OCI-LY7 (cell line): ENCODE measurements around the gene RIMS1. TPM values are rescaled to one million over a fixed set of nuclear protein-coding genes. Genes with fewer than 3 reads are reported as not detected.

Experiments used
- BruUV-seq: library from RNA; stranded (reverse); fragments of 400-500 nt; replicated peaks from 2 replicates; lab custom pipeline; 2021; lab: Mats Ljungman, UMichigan
- CTCF ChIA-PET: fragments of 300-600 bp; sonication (Branson Sonifier 250); formaldehyde crosslinking; loops from one replicate; lab custom pipeline; 2022; ENCODE audit warnings: antibody characterized with exemption; ENCODE audit not compliant: unreplicated experiment; lab: Charles Lee
- POLR2A ChIA-PET: fragments of 300-600 bp; sonication (Branson Sonifier 250); formaldehyde crosslinking; loops from one replicate; lab custom pipeline; 2022; ENCODE audit warnings: antibody characterized with exemption; lab: Charles Lee
- DNase-seq: peaks from one replicate; pipeline ENCODE4 v3.0.0-alpha.2; 2015; ENCODE audit warnings: low spot score
- H2AFZ ChIP-seq: fragments of 200-600 bp; sonication (generic), shearing (Covaris generic); 2 replicates; pipeline ENCODE4 v1.6.1; 2014; ENCODE audit warnings: mild to moderate bottlenecking, antibody characterized with exemption, low read length, moderate library complexity
- H3K27ac ChIP-seq: fragments of 200-600 bp; sonication (generic); 2 replicates; pipeline ENCODE4 v1.5.1; 2014; ENCODE audit warnings: mixed run types, low read depth, mild to moderate bottlenecking, moderate library complexity, low read length, inconsistent platforms; ENCODE audit not compliant: poor library complexity, severe bottlenecking
- H3K36me3 ChIP-seq: fragments of 200-600 bp; sonication (generic); 2 replicates; pipeline ENCODE4 v1.6.1; 2014; ENCODE audit warnings: mild to moderate bottlenecking, antibody characterized with exemption, low read length, moderate library complexity, mixed read lengths; ENCODE audit not compliant: insufficient read depth
- H3K4me1 ChIP-seq: fragments of 200-600 bp; sonication (generic); 2 replicates; pipeline ENCODE4 v1.5.1; 2014; ENCODE audit warnings: mild to moderate bottlenecking, low read length; ENCODE audit not compliant: insufficient read depth, poor library complexity, severe bottlenecking
- H3K4me2 ChIP-seq: fragments of 200-600 bp; sonication (generic); 2 replicates; pipeline ENCODE4 v1.6.1; 2014; ENCODE audit warnings: mild to moderate bottlenecking, low read length
- H3K4me3 ChIP-seq: fragments of 200-600 bp; sonication (generic); 2 replicates; pipeline ENCODE4 v1.5.1; 2014; ENCODE audit warnings: mild to moderate bottlenecking, low read depth, low read length; ENCODE audit not compliant: poor library complexity, severe bottlenecking
- H3K79me2 ChIP-seq: fragments of 200-600 bp; sonication (generic); 2 replicates; pipeline ENCODE4 v1.6.1; 2016; ENCODE audit warnings: low read depth, mild to moderate bottlenecking, low read length, moderate library complexity, mixed read lengths; ENCODE audit not compliant: insufficient read depth
- H3K9me2 ChIP-seq: fragments of 200-600 bp; sonication (generic); 2 replicates; pipeline ENCODE4 v1.6.1; 2016; ENCODE audit warnings: mild to moderate bottlenecking, low read length, mixed read lengths; ENCODE audit not compliant: insufficient read depth
- H3K9me3 ChIP-seq: fragments of 200-600 bp; sonication (generic); 2 replicates; pipeline ENCODE4 v1.6.1; 2014; ENCODE audit warnings: mild to moderate bottlenecking, mixed run types, low read length, mixed read lengths
- H4K20me1 ChIP-seq: fragments of 200-600 bp; sonication (generic); 2 replicates; pipeline ENCODE4 v1.6.1; 2014; ENCODE audit warnings: mild to moderate bottlenecking, antibody characterized with exemption, low read length, moderate library complexity, mixed read lengths; ENCODE audit not compliant: insufficient read depth
- EZH2phosphoT487 ChIP-seq: fragments of 200-600 bp; sonication (generic); IDR thresholded peaks from 2 replicates; pipeline ENCODE4 v1.6.1; 2018; ENCODE audit warnings: low read depth, borderline replicate concordance, mild to moderate bottlenecking, mixed run types, antibody characterized with exemption, low read length, moderate library complexity, mixed read lengths
- intact Hi-C: fragments of 100-400 bp; cut with micrococcal nuclease; formaldehyde crosslinking; loops from one replicate; pipeline ENCODE4 v1.10.0; 2022; ENCODE audit not compliant: unreplicated experiment
- total RNA-seq, 2 experiments: library from RNA; depleted of rRNA in 1 of 2; stranded (reverse); fragments of >200 nt in 1 of 2; shearing (Covaris generic) in 1 of 2; gene quantifications; 2 replicates each; pipeline ENCODE4 v1.2.3, GENCODE V29; 2014 to 2022
- TF ChIP-seq, protein P1 (sequence below): fragments of 200-600 bp; sonication (generic); conservative IDR thresholded peaks from 2 replicates; pipeline ENCODE4 v1.5.1; 2014; ENCODE audit warnings: mild to moderate bottlenecking, antibody characterized with exemption, low read length, moderate library complexity, mixed read lengths

RIMS1 gene
- total RNA-seq, 2 experiments from 2014 or later: not detected

DNA sequence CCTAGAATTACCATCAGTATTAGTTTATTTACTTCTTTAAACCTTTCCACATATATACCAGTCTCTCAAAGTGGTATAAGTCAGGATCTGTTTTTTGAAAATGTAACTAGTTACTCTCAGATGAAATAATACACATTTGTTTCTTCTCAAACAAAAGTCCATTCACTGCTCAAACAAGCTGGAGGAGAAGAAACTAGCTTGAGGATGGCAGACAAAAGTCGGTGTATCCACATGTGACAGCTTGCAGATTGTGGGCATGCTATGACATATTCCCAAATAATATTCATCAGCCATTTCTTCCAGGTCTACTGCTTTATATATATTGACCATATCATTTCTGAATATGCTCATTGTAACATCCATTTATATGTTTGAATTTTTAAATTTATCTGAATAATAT is 538.1 kb downstream of the RIMS1 start:
- POLR2A ChIA-PET: interaction anchor here (0.6 to 1.2 kb wide), 3 partner anchors 8 to 298 kb away, joined by 3 to 4 read pairs (median 4); no protein-coding TSS in a partner anchor
- Histone ChIP-seq H3K36me3 (no peaks in the 10 kb centered on the region), H3K79me2 (no peaks in the 10 kb centered on the region), H4K20me1 (no peaks in the 10 kb centered on the region), H3K27ac (no peak overlapping the region), H3K4me1 (no peaks in the 10 kb centered on the region), H3K4me3 (no peak overlapping the region), H3K9me2 (no peaks in the 10 kb centered on the region), H2AFZ (no peak overlapping the region), H3K9me3 (no peaks in the 10 kb centered on the region), H3K4me2 (no peak overlapping the region)
- DNase-seq: no peak
- intact Hi-C loops: no loop called here
- CTCF ChIA-PET: no interaction called here
- TF ChIP-seq, protein P1, sequence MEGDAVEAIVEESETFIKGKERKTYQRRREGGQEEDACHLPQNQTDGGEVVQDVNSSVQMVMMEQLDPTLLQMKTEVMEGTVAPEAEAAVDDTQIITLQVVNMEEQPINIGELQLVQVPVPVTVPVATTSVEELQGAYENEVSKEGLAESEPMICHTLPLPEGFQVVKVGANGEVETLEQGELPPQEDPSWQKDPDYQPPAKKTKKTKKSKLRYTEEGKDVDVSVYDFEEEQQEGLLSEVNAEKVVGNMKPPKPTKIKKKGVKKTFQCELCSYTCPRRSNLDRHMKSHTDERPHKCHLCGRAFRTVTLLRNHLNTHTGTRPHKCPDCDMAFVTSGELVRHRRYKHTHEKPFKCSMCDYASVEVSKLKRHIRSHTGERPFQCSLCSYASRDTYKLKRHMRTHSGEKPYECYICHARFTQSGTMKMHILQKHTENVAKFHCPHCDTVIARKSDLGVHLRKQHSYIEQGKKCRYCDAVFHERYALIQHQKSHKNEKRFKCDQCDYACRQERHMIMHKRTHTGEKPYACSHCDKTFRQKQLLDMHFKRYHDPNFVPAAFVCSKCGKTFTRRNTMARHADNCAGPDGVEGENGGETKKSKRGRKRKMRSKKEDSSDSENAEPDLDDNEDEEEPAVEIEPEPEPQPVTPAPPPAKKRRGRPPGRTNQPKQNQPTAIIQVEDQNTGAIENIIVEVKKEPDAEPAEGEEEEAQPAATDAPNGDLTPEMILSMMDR: no peak
- no peak for TF ChIP-seq EZH2phosphoT487
- no TSS peak for BruUV-seq

DNA sequence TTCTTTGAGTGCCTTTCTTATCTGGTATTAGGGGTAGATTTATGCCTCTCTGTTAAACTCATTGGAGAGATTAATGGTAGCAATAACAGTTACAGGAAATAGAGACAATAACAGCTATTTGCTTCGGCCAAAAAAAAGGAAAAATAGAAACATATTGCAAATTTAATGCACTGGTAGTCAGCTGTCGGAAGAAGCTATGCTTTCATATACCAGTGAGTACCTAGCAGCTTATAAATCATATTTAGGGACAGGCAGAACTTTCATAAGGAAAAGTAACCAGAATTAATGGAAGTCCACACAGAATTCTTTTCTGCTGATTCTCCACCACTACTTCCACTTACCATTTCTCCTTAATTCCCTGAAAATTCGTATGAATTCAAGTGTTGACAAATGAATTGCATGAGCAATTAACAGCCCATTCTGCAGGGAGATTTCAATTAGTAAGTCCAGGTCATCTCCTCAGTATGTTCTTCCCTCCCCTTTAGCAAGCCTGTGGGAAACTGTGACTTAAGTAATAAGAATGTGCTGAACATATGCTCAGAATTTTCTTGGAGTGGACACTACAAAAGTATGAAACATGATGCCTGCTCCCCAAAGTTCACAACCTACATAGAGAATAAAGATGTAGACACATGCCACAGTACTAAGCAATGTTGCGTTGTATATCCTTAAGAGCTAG is 538.8 kb downstream of the RIMS1 start:
- H3K27ac ChIP-seq: no peak overlapping the region
- ChIA-PET POLR2A (interaction anchor here (0.6 to 1.2 kb wide), 3 partner anchors 9 to 298 kb away, joined by 3 to 4 read pairs (median 4); no protein-coding TSS in a partner anchor), CTCF (no interaction called here)
- no peak for DNase-seq
- TF ChIP-seq, protein P1: no peak
- no peak for TF ChIP-seq EZH2phosphoT487
- no peaks in the 10 kb centered on the region for H3K79me2 ChIP-seq
- no peaks in the 10 kb centered on the region for H3K36me3 ChIP-seq
- no peaks in the 10 kb centered on the region for H3K9me3 ChIP-seq
- no peak overlapping the region for H3K4me3 ChIP-seq
- intact Hi-C loops: no loop called here
- BruUV-seq: no TSS peak
- H3K9me2 ChIP-seq: no peaks in the 10 kb centered on the region
- H2AFZ ChIP-seq: no peak overlapping the region
- H3K4me1 ChIP-seq: no peaks in the 10 kb centered on the region
- H4K20me1 ChIP-seq: no peaks in the 10 kb centered on the region
- H3K4me2 ChIP-seq: no peak overlapping the region

DNA sequence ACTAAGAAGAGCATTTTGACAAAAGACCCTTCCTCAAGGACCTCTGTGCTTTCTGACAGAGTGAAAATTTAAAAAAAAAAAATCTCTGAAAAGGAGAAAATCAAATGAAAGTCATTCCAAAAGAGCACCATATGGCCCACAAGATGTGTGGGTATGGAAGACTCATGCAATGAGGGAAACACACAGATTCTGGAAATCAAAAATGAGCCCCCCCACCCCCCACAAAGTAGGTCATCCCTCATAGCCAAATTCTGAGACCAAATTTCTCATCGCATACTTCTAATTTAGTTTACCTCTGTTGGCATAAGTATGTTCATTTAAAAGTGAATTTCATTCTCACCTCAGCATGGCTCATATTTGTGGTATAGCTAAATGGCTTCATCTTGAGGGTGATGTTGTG is 554.3 kb downstream of the RIMS1 start:
- no peak for DNase-seq
- no peak overlapping the region for H3K4me2 ChIP-seq

More for the DNA sequence above, 554.3 kb downstream of the RIMS1 start:
- ChIA-PET POLR2A (interaction anchor here (0.7 kb wide), 1 partner anchor 12 kb away, joined by 3 read pairs; no protein-coding TSS in a partner anchor), CTCF (no interaction called here)
- Histone ChIP-seq H3K4me1 (no peaks in the 10 kb centered on the region), H3K27ac (no peak overlapping the region), H3K4me3 (no peak overlapping the region), H3K9me3 (no peaks in the 10 kb centered on the region), H3K79me2 (no peaks in the 10 kb centered on the region), H3K36me3 (no peaks in the 10 kb centered on the region), H2AFZ (no peak overlapping the region), H4K20me1 (no peaks in the 10 kb centered on the region), H3K9me2 (no peaks in the 10 kb centered on the region)
- intact Hi-C loops: no loop called here
- BruUV-seq: no TSS peak
- TF ChIP-seq, protein P1: no peak
- no peak for TF ChIP-seq EZH2phosphoT487
